Activated T-helper 1 cell treated with anti-CD3 and anti-CD28 coated beads, Interleukin-12 subunit alpha, Interleukin-12 subunit beta, Interleukin-2, Interleukin-4 antibody, amounts not matched to agents 30 ng/mL and 10 ng/mL and 1 ng/mL, durations not matched to agents 14 hours and 24 hours and 36 hours (primary cell): Measurements from ENCODE around the gene B4GALT2. TPM values are rescaled to one million over a fixed set of nuclear protein-coding genes. Genes with fewer than 3 reads are reported as not detected.

Source experiments
- DNase-seq: peaks from one replicate; pipeline ENCODE4 v3.0.0; 2021; ENCODE audit warnings: low spot score
- H3K27ac Mint-ChIP-seq: one replicate; pipeline ENCODE4 v1.8.0; 2021; ENCODE audit warnings: mild to moderate bottlenecking, mixed read lengths
- H3K27me3 Mint-ChIP-seq: one replicate; pipeline ENCODE4 v1.8.0; 2022; ENCODE audit warnings: mild to moderate bottlenecking, moderate library complexity, mixed read lengths; ENCODE audit not compliant: insufficient read depth
- H3K36me3 Mint-ChIP-seq: one replicate; pipeline ENCODE4 v1.8.0; 2021; ENCODE audit warnings: low read depth, mixed read lengths
- H3K4me1 Mint-ChIP-seq: one replicate; pipeline ENCODE4 v1.8.0; 2021; ENCODE audit warnings: low read depth, mixed read lengths
- H3K4me3 Mint-ChIP-seq: one replicate; pipeline ENCODE4 v1.8.0; 2021; ENCODE audit warnings: mild to moderate bottlenecking, moderate library complexity, mixed read lengths
- H3K9me3 Mint-ChIP-seq: one replicate; pipeline ENCODE4 v1.8.0; 2021; ENCODE audit warnings: mixed read lengths
- intact Hi-C: fragments of 100-400 bp; cut with micrococcal nuclease; formaldehyde crosslinking; loops from one replicate; pipeline ENCODE4 v1.15.1; 2024
- total RNA-seq: library from RNA; stranded (reverse); gene quantifications from 2 replicates; pipeline ENCODE4 v1.2.3, GENCODE V29; 2022

The B4GALT2 gene
- total RNA-seq, 1 donor from 2014 or later, result 51.3 TPM

DNA sequence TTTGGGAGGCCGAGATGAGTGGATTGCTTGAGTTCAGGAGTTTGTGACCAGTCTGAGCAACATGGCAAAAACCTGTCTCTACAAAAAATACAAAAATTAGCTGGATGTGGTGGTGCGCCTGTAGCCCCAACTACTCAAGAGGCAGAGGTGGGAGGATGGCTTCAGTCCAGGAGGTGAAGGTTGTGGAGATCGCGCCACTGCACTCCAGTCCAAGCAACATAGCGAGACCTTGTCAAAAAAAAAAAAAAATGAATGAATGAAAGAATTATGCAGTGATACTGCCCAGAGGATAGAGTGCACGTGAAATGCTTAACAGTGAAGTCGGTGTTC is 9.6 kb upstream of the B4GALT2 start:
- Mint-ChIP-seq H3K36me3 (peaks cover 23% of the 10 kb centered on the region), H3K27ac (peak overlapping the region; percentile 0), H3K4me3 (peak overlapping the region; percentile 96)

DNA sequence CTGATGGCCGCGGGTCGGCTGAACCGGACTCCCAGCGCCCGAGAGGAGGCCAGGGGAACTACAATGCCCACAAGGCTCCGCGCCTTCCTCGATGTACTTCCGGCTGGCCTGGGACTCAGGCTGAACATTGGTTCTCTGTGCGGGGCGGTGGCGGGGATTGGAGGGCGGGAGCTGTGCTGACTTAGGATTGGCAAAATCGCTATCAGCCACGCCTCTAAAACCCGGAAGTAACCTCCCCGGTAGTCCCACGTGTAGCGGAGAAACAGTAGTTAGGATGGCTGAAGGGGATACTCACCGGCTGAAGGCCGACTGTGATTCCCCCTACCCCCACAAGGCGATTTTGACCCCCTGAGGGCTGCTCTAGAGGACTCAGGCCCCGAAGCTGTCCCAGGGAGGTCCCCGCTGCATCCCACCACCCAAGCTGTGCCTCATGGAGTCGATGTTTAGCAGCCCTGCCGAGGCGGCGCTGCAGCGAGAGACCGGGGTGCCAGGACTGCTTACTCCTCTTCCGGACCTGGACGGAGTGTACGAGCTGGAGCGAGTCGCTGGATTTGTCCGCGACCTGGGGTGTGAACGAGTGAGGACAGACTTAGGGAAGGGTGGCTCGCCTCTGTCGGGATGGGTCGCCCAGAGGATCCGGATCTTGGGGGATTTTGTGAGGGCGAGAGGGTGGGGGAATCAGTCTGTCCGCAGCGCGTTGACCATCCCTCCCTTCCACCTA is 9.1 kb upstream of the B4GALT2 start, which contains the start of gene DPH2:
Gene DPH2, plus strand, starts transcription at position 265 of the 721 bp plus-strand sequence. Its CDS starts 166 bp downstream, at position 431.
- H3K27ac Mint-ChIP-seq, result peak within 1 kb of the TSS; percentile 46
- intact Hi-C loops, result loop anchor here (1.0 to 10.0 kb wide), 6 partner anchors 24 to 1288 kb away; partner anchors contain the start of genes BTBD19, DYNLT4, ELOVL1 and IPO13
- H3K9me3 Mint-ChIP-seq, result no peaks in the 10 kb centered on the region

More for the DNA sequence above, 9.6 kb upstream of the B4GALT2 start:
- no peak for DNase-seq
- peaks cover under 1% of the 10 kb centered on the region for H3K27me3 Mint-ChIP-seq
- peaks cover 31% of the 10 kb centered on the region for H3K4me1 Mint-ChIP-seq
- H3K9me3 Mint-ChIP-seq, result no peaks in the 10 kb centered on the region
- intact Hi-C loops, result loop anchor here (1.0 kb wide), 2 partner anchors 23 to 319 kb away; partner anchors contain the start of genes IPO13 and KDM4A

DNA sequence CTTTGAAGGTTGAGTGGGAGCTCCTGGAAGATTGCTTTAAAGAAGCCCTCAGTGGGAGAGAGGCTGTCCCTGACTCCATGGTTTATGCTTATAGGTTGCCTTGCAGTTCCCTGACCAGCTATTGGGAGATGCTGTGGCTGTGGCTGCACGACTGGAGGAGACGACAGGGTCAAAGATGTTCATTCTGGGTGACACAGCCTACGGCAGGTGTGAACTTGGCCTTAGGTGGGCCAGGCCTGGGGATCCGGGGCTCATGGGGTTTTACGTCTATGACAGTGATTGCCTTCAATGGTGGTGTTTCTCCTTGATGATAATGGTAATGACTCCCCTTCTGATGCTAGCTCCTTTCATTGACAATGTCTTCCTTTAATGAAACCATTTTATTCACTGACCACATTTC is 8.5 kb upstream of the B4GALT2 start:
- Mint-ChIP-seq H3K4me1 (peaks cover 32% of the 10 kb centered on the region), H3K9me3 (no peaks in the 10 kb centered on the region), H3K27me3 (peaks cover 1% of the 10 kb centered on the region), H3K27ac (no peak overlapping the region), H3K4me3 (peak overlapping the region; percentile 96), H3K36me3 (peaks cover 25% of the 10 kb centered on the region)
- intact Hi-C loops, result loop anchor here (1.0 to 10.0 kb wide), 4 partner anchors 60 to 1288 kb away; partner anchors contain the start of genes BTBD19, DYNLT4, ELOVL1 and YBX1
- no peak for DNase-seq

More for the DNA sequence above, 9.1 kb upstream of the B4GALT2 start, which contains the start of gene DPH2:
- DNase-seq, result peak; percentile 87
- H3K4me3 Mint-ChIP-seq, result peak within 1 kb of the TSS; percentile 96
- peaks cover 32% of the 10 kb centered on the region for H3K4me1 Mint-ChIP-seq
- H3K36me3 Mint-ChIP-seq, result peaks cover 25% of the 10 kb centered on the region
- peaks cover 1% of the 10 kb centered on the region for H3K27me3 Mint-ChIP-seq

DNA sequence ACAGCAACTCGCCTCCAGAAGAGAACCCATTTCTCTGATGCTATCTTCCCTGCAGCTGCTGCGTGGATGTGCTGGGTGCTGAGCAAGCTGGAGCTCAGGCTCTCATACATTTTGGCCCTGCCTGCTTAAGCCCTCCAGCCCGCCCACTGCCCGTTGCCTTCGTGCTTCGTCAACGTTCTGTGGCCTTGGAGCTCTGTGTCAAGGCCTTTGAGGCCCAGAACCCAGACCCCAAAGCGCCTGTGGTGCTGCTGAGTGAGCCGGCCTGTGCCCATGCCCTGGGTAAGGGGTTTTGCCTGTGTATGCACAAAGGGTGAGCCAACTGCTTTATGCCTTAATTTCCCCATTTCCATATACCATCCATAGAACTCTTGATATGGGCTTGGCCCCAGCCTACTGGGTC is 8.1 kb upstream of the B4GALT2 start:
- intact Hi-C loops, result loop anchor here (1.0 to 10.0 kb wide), 4 partner anchors 59 to 1289 kb away; partner anchors contain the start of genes BTBD19, DYNLT4, ELOVL1 and YBX1
- H3K27ac Mint-ChIP-seq, result no peak overlapping the region

DNA sequence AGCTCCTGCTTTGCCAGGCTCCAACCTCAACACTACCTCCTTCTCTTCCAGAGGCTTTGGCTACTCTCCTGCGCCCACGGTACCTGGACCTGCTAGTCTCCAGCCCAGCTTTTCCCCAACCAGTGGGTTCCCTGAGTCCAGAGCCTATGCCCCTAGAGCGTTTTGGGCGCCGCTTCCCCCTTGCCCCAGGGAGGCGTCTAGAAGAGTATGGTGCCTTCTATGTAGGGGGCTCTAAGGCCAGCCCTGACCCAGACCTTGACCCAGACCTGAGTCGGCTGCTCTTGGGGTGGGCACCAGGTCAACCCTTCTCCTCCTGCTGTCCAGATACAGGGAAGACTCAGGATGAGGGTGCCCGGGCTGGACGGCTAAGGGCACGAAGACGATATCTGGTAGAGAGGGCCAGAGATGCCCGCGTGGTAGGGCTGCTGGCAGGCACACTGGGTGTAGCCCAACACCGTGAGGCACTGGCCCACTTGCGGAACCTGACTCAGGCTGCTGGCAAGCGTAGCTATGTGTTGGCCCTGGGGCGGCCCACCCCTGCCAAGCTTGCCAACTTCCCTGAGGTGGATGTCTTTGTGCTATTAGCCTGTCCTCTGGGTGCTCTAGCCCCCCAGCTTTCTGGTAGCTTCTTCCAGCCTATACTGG is 7.6 kb upstream of the B4GALT2 start:
- H3K9me3 Mint-ChIP-seq, result no peaks in the 10 kb centered on the region
- no peak for DNase-seq
- H3K36me3 Mint-ChIP-seq, result peaks cover 31% of the 10 kb centered on the region
- H3K4me3 Mint-ChIP-seq, result peak overlapping the region; percentile 96
- intact Hi-C loops, result loop anchor here (5.0 to 10.0 kb wide), 3 partner anchors 607 to 1289 kb away; partner anchors contain the start of genes BTBD19, DYNLT4, ELOVL1 and YBX1
- H3K27me3 Mint-ChIP-seq, result peaks cover 1% of the 10 kb centered on the region
- peaks cover 41% of the 10 kb centered on the region for H3K4me1 Mint-ChIP-seq
- no peak overlapping the region for H3K27ac Mint-ChIP-seq

More for the DNA sequence above, 8.1 kb upstream of the B4GALT2 start:
- DNase-seq, result no peak
- peak overlapping the region; percentile 96 for H3K4me3 Mint-ChIP-seq
- peaks cover 27% of the 10 kb centered on the region for H3K36me3 Mint-ChIP-seq
- peaks cover 36% of the 10 kb centered on the region for H3K4me1 Mint-ChIP-seq
- H3K27me3 Mint-ChIP-seq, result peaks cover 1% of the 10 kb centered on the region
- H3K9me3 Mint-ChIP-seq, result no peaks in the 10 kb centered on the region

DNA sequence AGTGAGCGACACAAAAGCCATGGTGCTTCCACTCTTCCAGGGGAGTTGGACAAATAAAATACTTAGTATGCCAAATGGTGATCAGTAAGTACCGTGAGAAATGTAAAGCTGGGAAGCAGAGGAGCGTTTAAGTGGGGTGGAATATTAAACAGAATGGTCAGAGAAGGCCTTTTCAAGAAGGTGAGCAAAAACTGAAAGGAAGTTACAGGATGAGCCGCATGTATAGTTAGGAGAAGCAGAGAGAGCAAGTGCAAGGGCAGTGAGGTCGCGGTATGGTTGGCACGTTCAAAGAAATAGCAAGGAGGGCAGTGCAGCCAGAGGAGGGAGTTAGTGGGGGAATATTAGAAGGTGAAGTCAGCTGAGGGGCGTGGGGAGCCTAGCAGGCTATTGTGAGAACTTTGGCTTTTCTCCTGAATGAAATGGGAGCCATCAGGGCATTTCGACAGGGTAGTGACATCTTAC is 5.0 kb upstream of the B4GALT2 start:
- Mint-ChIP-seq H3K36me3 (peaks cover 44% of the 10 kb centered on the region), H3K9me3 (no peaks in the 10 kb centered on the region), H3K27ac (peak overlapping the region; percentile 89), H3K4me3 (peak overlapping the region; percentile 85), H3K4me1 (peaks cover 65% of the 10 kb centered on the region), H3K27me3 (peaks cover 1% of the 10 kb centered on the region)
- intact Hi-C loops, result loop anchor here (1.0 to 10.0 kb wide), 8 partner anchors 17 to 1292 kb away; partner anchors contain the start of genes BTBD19, CCDC24, DYNLT4 and ELOVL1
- DNase-seq, result no peak

DNA sequence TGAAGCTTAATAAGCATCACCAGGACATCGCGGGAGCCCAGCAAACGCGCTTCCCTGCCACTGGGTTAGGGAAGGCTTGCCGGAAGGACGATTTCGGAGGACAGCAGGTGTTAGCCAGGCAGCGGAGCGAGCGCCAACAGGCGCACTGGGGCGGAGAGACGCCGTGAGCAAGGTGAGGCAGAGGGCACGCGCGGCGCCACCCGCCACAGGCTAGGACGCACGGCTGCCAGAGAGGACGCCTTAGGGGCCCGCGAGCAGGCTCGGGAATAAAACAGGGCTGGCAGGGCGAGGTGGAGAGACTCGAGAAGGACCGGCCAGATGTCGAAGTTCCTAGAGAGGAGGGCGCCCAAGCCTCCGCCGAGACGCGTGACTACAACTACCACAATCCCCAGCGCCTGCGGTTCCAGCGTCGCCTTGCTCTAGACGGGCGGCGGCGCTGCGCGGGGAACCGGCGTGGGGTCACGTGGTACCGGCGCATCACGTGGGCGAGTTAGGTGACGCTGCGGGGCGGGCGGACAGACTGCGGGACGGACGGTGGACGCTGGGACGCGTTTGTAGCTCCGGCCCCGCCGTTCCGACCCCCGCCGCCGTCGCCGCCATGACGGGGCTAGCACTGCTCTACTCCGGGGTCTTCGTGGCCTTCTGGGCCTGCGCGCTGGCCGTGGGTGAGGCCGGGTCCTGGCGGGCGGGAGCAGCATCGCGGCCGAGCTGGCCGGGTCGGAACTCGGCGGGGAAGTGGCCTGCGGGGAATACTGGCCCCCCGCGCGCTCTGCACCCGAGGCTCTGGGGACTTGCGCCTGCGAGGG is 4.4 kb upstream of the B4GALT2 start, which contains the start of gene ATP6V0B:
Gene ATP6V0B, plus strand, starts transcription at position 518 of the 806 bp plus-strand sequence. Its CDS starts 81 bp downstream, at position 599.
- peaks cover 60% of the 10 kb centered on the region for H3K4me1 Mint-ChIP-seq
- peaks cover 1% of the 10 kb centered on the region for H3K27me3 Mint-ChIP-seq
- H3K9me3 Mint-ChIP-seq, result no peaks in the 10 kb centered on the region
- peaks cover 44% of the 10 kb centered on the region for H3K36me3 Mint-ChIP-seq
- intact Hi-C loops, result loop anchor here (1.0 to 10.0 kb wide), 8 partner anchors 17 to 1292 kb away; partner anchors contain the start of genes BTBD19, CCDC24, DYNLT4 and ELOVL1
- H3K4me3 Mint-ChIP-seq, result peak within 1 kb of the TSS; percentile 85
- H3K27ac Mint-ChIP-seq, result peak within 1 kb of the TSS; percentile 89
- DNase-seq, result peak; percentile 94

DNA sequence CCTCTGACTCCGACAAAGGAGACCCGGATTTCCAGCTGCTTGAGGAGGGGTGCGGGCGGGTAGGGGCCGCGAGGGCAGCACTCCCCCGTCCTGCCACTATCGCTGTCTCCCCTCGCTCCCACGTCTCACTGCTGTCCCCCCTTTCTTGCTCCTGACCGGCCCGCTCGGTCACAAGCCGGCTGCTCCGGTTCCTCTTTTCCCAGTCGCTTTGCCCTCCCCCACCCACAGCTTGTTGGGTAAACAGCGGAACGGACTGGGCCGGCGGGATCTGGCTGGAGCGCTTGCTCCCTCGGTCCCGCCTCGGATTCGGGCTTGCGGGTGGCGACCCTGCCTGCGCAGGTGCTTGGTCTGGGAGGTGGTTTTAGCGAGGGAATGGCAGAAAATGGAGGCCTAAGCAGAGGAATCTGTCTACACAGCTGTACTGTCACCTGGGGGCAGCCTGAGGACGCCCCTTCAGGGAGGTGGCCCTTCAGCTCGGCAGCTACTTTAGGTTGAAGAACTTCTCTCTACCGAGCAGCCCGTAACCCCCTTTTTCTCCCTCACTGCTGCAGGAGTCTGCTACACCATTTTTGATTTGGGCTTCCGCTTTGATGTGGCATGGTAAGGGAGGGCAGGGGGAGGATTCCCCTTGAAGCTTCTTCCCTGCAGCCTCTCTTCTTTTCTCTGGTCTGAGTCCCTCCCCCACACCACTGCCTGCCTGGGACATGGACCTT is 3.6 kb upstream of the B4GALT2 start:
- H3K36me3 Mint-ChIP-seq, result peaks cover 43% of the 10 kb centered on the region
- intact Hi-C loops, result loop anchor here (10.0 kb wide), 1 partner anchor 611 kb away; the partner anchor contains the start of gene ELOVL1
- H3K27me3 Mint-ChIP-seq, result peaks cover 1% of the 10 kb centered on the region
- peak overlapping the region; percentile 85 for H3K4me3 Mint-ChIP-seq
- no peaks in the 10 kb centered on the region for H3K9me3 Mint-ChIP-seq
- peaks cover 60% of the 10 kb centered on the region for H3K4me1 Mint-ChIP-seq
- DNase-seq, result peak; percentile 25
- peak overlapping the region; percentile 80 for H3K27ac Mint-ChIP-seq

DNA sequence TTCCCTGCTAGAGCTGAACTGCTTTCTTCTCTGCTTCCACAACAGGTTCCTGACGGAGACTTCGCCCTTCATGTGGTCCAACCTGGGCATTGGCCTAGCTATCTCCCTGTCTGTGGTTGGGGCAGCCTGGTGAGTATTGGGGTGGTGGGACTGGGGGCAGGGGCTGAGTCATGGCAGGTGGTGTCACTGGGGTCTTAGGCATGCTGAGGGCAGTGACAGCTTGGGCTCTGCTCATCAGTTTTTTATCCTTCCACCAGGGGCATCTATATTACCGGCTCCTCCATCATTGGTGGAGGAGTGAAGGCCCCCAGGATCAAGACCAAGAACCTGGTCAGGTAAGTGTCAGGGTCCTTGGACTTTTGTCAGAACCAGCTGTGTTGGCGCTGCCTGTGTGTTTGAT is 3.0 kb upstream of the B4GALT2 start:
- DNase-seq, result no peak
- H3K27ac Mint-ChIP-seq, result peak overlapping the region; percentile 80
- H3K36me3 Mint-ChIP-seq, result peaks cover 43% of the 10 kb centered on the region
- peaks cover 1% of the 10 kb centered on the region for H3K27me3 Mint-ChIP-seq
- intact Hi-C loops, result loop anchor here (10.0 kb wide), 1 partner anchor 611 kb away; the partner anchor contains the start of gene ELOVL1
- H3K4me3 Mint-ChIP-seq, result peak overlapping the region; percentile 85
- no peaks in the 10 kb centered on the region for H3K9me3 Mint-ChIP-seq
- peaks cover 58% of the 10 kb centered on the region for H3K4me1 Mint-ChIP-seq

DNA sequence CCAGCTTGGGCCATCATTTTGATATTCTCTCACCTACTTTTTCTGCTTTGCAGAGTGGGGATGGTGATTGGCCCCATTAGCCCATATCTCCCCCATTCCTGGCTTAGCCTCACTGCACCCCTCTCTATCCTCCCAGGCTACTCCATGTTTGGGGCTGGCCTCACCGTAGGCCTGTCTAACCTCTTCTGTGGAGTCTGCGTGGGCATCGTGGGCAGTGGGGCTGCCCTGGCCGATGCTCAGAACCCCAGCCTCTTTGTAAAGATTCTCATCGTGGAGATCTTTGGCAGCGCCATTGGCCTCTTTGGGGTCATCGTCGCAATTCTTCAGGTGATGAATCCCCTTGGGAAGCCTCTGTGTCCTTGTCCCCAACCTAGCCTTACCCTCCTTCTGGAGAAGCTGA is 2.1 kb upstream of the B4GALT2 start:
- Mint-ChIP-seq H3K27ac (no peak overlapping the region), H3K9me3 (no peaks in the 10 kb centered on the region), H3K4me1 (peaks cover 58% of the 10 kb centered on the region), H3K27me3 (peaks cover 1% of the 10 kb centered on the region), H3K36me3 (peaks cover 43% of the 10 kb centered on the region), H3K4me3 (peak overlapping the region; percentile 85)
- no peak for DNase-seq
- intact Hi-C loops, result loop anchor here (10.0 kb wide), 1 partner anchor 612 kb away; the partner anchor contains the start of gene ELOVL1
